A549 (cell line): ENCODE data around the gene CD96. TPM values are rescaled to one million over a fixed set of nuclear protein-coding genes. Genes with fewer than 3 reads are reported as not detected.

Source experiments
- ATAC-seq, 2 experiments: fragments of 200-7000 bp in 1 of 2; fragments of >200 bp in 1 of 2; cut with Nextera tagmentation in 1 of 2; cut with Tn5 transposase in 1 of 2; 3 replicates each; pipeline versions ENCODE4 v1.8.0 to v1.9.1; 2018 to 2020; ENCODE audit warnings: mild to moderate bottlenecking in 1 of 2, moderate library complexity in 1 of 2
- CTCF ChIA-PET: fragments of 300-600 bp; sonication (Branson Sonifier 250); formaldehyde crosslinking; extraction: SDS; loops from one replicate; lab custom pipeline; 2021; ENCODE audit warnings: antibody characterized with exemption, inconsistent platforms; lab: Yijun Ruan, JAX
- POLR2A ChIA-PET: fragments of 350-600 bp; formaldehyde crosslinking; extraction: SDS; loops from one replicate; lab custom pipeline; 2021; ENCODE audit warnings: antibody characterized with exemption, inconsistent platforms; lab: Yijun Ruan, JAX
- DNase-seq, 2 experiments: peaks; one replicate each; pipeline versions ENCODE4 v3.0.0 to v3.0.0-alpha.2; 2011 to 2016; ENCODE audit warnings: low read depth in 1 of 2, low spot score in 1 of 2
- FAIRE-seq: peaks from 2 replicates; lab custom pipeline; 2011; peaks lifted over from hg19 to GRCh38; lab: Jason Lieb, UNC
- H3K27ac ChIP-seq, 2 experiments: fragments of >200 bp; sonication (Bioruptor Twin); formaldehyde crosslinking; 3 replicates each; pipeline ENCODE4 v1.5.1; 2016 to 2017
- H3K4me1 ChIP-seq: fragments of >200 bp; sonication (Bioruptor Twin); formaldehyde crosslinking; 3 replicates; pipeline ENCODE4 v1.6.1; 2016
- H3K4me2 ChIP-seq: fragments of >200 bp; sonication (Bioruptor Twin); formaldehyde crosslinking; 3 replicates; pipeline ENCODE4 v1.6.1; 2016
- H3K4me3 ChIP-seq: fragments of >200 bp; sonication (Bioruptor Twin); formaldehyde crosslinking; 3 replicates; pipeline ENCODE4 v1.5.1; 2016
- H3K9me3 ChIP-seq: fragments of >200 bp; sonication (Bioruptor Twin); formaldehyde crosslinking; 3 replicates; pipeline ENCODE4 v1.6.1; 2016
- BHLHE40 ChIP-seq: IDR thresholded peaks from 2 replicates; pipeline ENCODE4 v1.6.1; 2012; ENCODE audit warnings: low read depth, low read length, inconsistent platforms
- CHD4 ChIP-seq: fragments of 200-600 bp; sonication (generic); IDR thresholded peaks from 2 replicates; pipeline ENCODE4 v1.6.1; 2016; ENCODE audit warnings: antibody characterized with exemption, mild to moderate bottlenecking, borderline replicate concordance
- ELK1 ChIP-seq: fragments of 150-350 bp; IDR thresholded peaks from 2 replicates; pipeline ENCODE4 v1.6.1; 2014; ENCODE audit warnings: low read depth, mild to moderate bottlenecking, low read length
- FOXS1 ChIP-seq: fragments of 250-450 bp; sonication (Bioruptor Pico); IDR thresholded peaks from 2 replicates; pipeline ENCODE4 v1.5.0; 2020; ENCODE audit warnings: mild to moderate bottlenecking, moderate library complexity
- GATA3 ChIP-seq: IDR thresholded peaks from 2 replicates; pipeline ENCODE4 v1.6.1; 2012; ENCODE audit warnings: borderline replicate concordance
- HDAC2 ChIP-seq: fragments of 200-600 bp; sonication (generic); IDR thresholded peaks from 2 replicates; pipeline ENCODE4 v1.6.1; 2016
- HOXA7 ChIP-seq: fragments of 250-450 bp; sonication (Bioruptor Pico); IDR thresholded peaks from 2 replicates; pipeline ENCODE4 v1.5.0; 2020; ENCODE audit warnings: mild to moderate bottlenecking, moderate library complexity
- JUNB ChIP-seq: fragments of >200 bp; sonication (Bioruptor Twin); formaldehyde crosslinking; IDR thresholded peaks from 2 replicates; pipeline ENCODE4 v1.6.1; 2016
- KDM1A ChIP-seq: fragments of 200-600 bp; sonication (generic); IDR thresholded peaks from 2 replicates; pipeline ENCODE4 v1.6.1; 2016; ENCODE audit warnings: low read depth, mild to moderate bottlenecking
- MAZ ChIP-seq: fragments of 150-350 bp; IDR thresholded peaks from 2 replicates; pipeline ENCODE4 v1.6.1; 2014; ENCODE audit warnings: antibody characterized with exemption, low read depth, low read length, borderline replicate concordance
- MYC ChIP-seq: IDR thresholded peaks from 2 replicates; pipeline ENCODE4 v1.6.1; 2012; ENCODE audit warnings: mild to moderate bottlenecking, inconsistent platforms, low read length, improper control_type of control experiment, borderline replicate concordance
- NPAS2 ChIP-seq: fragments of 250-450 bp; sonication (Bioruptor Pico); IDR thresholded peaks from 2 replicates; pipeline ENCODE4 v1.8.0; 2022; ENCODE audit warnings: mild to moderate bottlenecking, moderate library complexity, borderline replicate concordance
- PHF8 ChIP-seq: fragments of 200-600 bp; sonication (generic); IDR thresholded peaks from 2 replicates; pipeline ENCODE4 v1.6.1; 2016; ENCODE audit warnings: low read depth, mild to moderate bottlenecking, antibody characterized with exemption, moderate library complexity, borderline replicate concordance
- POLR2AphosphoS2 ChIP-seq: conservative IDR thresholded peaks from 2 replicates; pipeline ENCODE4 v1.6.1; 2012; ENCODE audit warnings: low read length, improper control_type of control experiment, inconsistent platforms
- RAD21 ChIP-seq, 2 experiments: fragments of >200 bp in 1 of 2; sonication (Bioruptor Twin) in 1 of 2; formaldehyde crosslinking in 1 of 2; IDR thresholded peaks in 1 of 2; conservative IDR thresholded peaks in 1 of 2; 2 replicates in 1 of 2; 3 replicates in 1 of 2; pipeline ENCODE4 v1.6.1; 2012 to 2018; ENCODE audit warnings: inconsistent platforms in 1 of 2
- RCOR1 ChIP-seq: fragments of 150-350 bp; IDR thresholded peaks from 2 replicates; pipeline ENCODE4 v1.6.1; 2014; ENCODE audit warnings: antibody characterized with exemption, low read length, low read depth
- SMC3 ChIP-seq: fragments of >200 bp; sonication (Bioruptor Twin); formaldehyde crosslinking; IDR thresholded peaks from 3 replicates; pipeline ENCODE4 v1.6.1; 2018; ENCODE audit warnings: inconsistent platforms
- ZC3H11A ChIP-seq: fragments of 450-650 bp; IDR thresholded peaks from 2 replicates; pipeline ENCODE4 v1.6.1; 2014; ENCODE audit warnings: antibody characterized with exemption, mild to moderate bottlenecking
- ZNF302 ChIP-seq: fragments of 250-450 bp; sonication (Bioruptor Pico); IDR thresholded peaks from 2 replicates; pipeline ENCODE4 v1.9.0; 2021; ENCODE audit warnings: inconsistent platforms, mild to moderate bottlenecking, moderate library complexity
- WGBS: methylation state at CpG from one replicate; pipeline ENCODE4 v1.1.6; 2017; ENCODE audit errors: missing lambda C conversion rate; 5-methylcytosine and 5-hydroxymethylcytosine counted together
- polyA plus RNA-seq, 4 experiments: library from polyadenylated mRNA; depleted of rRNA in 3 of 4; stranded (reverse); fragments of >200 nt; fragmentation: RNase III in 1 of 4; extraction: RNeasy Plus Mini Kit Qiagen cat#74134 plus additional on column Dnase treatment in 1 of 4; gene quantifications; 2 replicates in 3 of 4; 3 replicates in 1 of 4; pipeline ENCODE4 v1.2.3, GENCODE V29; 2011 to 2017
- TF ChIP-seq, protein P1 (sequence below): fragments of 200-600 bp; sonication (generic); IDR thresholded peaks from 2 replicates; pipeline ENCODE4 v1.6.1; 2016; ENCODE audit warnings: antibody characterized with exemption, mild to moderate bottlenecking, moderate library complexity
- TF ChIP-seq, protein P2 (sequence below): IDR thresholded peaks from 2 replicates; pipeline ENCODE4 v1.6.1; 2012; ENCODE audit warnings: low read depth, borderline replicate concordance
- TF ChIP-seq, protein P3 (sequence below): fragments of 450-650 bp; IDR thresholded peaks from 2 replicates; pipeline ENCODE4 v1.6.1; 2014; ENCODE audit warnings: antibody characterized with exemption

Gene CD96
- polyA plus RNA-seq, 2 of the 4 experiments (the other 2 are of a cell fraction) = not detected

- TF ChIP-seq FOXS1 (CRISPR knock-in tag) = no peak
- no peak for TF ChIP-seq RCOR1
- TF ChIP-seq, protein P1, sequence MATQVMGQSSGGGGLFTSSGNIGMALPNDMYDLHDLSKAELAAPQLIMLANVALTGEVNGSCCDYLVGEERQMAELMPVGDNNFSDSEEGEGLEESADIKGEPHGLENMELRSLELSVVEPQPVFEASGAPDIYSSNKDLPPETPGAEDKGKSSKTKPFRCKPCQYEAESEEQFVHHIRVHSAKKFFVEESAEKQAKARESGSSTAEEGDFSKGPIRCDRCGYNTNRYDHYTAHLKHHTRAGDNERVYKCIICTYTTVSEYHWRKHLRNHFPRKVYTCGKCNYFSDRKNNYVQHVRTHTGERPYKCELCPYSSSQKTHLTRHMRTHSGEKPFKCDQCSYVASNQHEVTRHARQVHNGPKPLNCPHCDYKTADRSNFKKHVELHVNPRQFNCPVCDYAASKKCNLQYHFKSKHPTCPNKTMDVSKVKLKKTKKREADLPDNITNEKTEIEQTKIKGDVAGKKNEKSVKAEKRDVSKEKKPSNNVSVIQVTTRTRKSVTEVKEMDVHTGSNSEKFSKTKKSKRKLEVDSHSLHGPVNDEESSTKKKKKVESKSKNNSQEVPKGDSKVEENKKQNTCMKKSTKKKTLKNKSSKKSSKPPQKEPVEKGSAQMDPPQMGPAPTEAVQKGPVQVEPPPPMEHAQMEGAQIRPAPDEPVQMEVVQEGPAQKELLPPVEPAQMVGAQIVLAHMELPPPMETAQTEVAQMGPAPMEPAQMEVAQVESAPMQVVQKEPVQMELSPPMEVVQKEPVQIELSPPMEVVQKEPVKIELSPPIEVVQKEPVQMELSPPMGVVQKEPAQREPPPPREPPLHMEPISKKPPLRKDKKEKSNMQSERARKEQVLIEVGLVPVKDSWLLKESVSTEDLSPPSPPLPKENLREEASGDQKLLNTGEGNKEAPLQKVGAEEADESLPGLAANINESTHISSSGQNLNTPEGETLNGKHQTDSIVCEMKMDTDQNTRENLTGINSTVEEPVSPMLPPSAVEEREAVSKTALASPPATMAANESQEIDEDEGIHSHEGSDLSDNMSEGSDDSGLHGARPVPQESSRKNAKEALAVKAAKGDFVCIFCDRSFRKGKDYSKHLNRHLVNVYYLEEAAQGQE = no peak
- TF ChIP-seq MAZ = no peak
- no peak for TF ChIP-seq CHD4
- no peak for TF ChIP-seq ZC3H11A
- no peak for TF ChIP-seq ZNF302 (CRISPR knock-in tag)
- no peak for TF ChIP-seq KDM1A
- TF ChIP-seq BHLHE40 = no peak
- no peak for TF ChIP-seq POLR2AphosphoS2
- TF ChIP-seq, protein P2, sequence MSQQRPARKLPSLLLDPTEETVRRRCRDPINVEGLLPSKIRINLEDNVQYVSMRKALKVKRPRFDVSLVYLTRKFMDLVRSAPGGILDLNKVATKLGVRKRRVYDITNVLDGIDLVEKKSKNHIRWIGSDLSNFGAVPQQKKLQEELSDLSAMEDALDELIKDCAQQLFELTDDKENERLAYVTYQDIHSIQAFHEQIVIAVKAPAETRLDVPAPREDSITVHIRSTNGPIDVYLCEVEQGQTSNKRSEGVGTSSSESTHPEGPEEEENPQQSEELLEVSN = no peak
- POLR2A ChIA-PET = no interaction called here
- Histone ChIP-seq H3K4me2 (no peak overlapping the region), H3K27ac (no peak overlapping the region), H3K4me1 (peaks cover 43% of the 10 kb centered on the region), H3K4me3 (no peak overlapping the region), H3K9me3 (no peaks in the 10 kb centered on the region)
- ATAC-seq (no peak), FAIRE-seq (peak; percentile 18), DNase-seq (no peak)
- CTCF ChIA-PET = interaction anchor here (0.7 to 1.2 kb wide), 2 partner anchors 13 to 96 kb away, joined by 3 read pairs; no protein-coding TSS in a partner anchor
- WGBS = 8% methylated on average over 1 of the region's 1 CpG
Observed at GRCh38 chr3:111598139-111598538, 56.1 kb downstream of the CD96 start.

DNA sequence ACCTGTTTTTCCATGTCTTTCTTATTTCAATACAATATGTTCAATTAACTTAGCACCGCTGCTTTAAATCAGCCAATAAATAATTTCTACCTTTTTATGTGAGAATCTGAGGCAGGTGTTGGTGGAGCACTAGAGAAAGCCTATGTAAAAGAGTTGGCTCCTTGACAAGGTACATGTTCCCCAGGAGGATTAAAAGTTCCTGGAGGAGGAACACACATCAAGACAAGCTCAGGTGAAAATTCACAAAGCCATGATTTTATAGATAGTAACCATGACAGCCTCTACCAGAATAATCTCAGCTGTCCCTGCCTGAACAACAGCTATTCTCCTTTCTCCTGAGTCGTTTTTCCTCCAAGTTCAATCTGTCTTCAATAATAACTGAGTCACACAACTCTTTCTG is 56.6 kb downstream of the CD96 start:
- Histone ChIP-seq H3K4me2 (no peak overlapping the region), H3K27ac (no peak overlapping the region), H3K9me3 (no peaks in the 10 kb centered on the region), H3K4me1 (peaks cover 39% of the 10 kb centered on the region), H3K4me3 (no peak overlapping the region)
- DNase-seq (no peak), FAIRE-seq (no peak), ATAC-seq (no peak)
- CTCF ChIA-PET = interaction anchor here (0.6 to 1.7 kb wide), 4 partner anchors 13 to 96 kb away, joined by 3 to 6 read pairs (median 3); no protein-coding TSS in a partner anchor
- POLR2A ChIA-PET = no interaction called here
- TF ChIP-seq HOXA7 (CRISPR knock-in tag) = no peak
- TF ChIP-seq, protein P3, sequence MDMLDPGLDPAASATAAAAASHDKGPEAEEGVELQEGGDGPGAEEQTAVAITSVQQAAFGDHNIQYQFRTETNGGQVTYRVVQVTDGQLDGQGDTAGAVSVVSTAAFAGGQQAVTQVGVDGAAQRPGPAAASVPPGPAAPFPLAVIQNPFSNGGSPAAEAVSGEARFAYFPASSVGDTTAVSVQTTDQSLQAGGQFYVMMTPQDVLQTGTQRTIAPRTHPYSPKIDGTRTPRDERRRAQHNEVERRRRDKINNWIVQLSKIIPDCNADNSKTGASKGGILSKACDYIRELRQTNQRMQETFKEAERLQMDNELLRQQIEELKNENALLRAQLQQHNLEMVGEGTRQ = no peak
- no peak for TF ChIP-seq POLR2AphosphoS2
- TF ChIP-seq ZC3H11A = no peak
- no peak for TF ChIP-seq GATA3
- no peak for TF ChIP-seq HDAC2
- no peak for TF ChIP-seq ELK1
- 68% methylated on average over 2 of the region's 2 CpGs for WGBS

GRCh38 chr3:111601810-111602209 is 59.8 kb downstream of the CD96 start:
- peak overlapping the region; percentile 20 to 30; a peak in 2 of 6 replicates for H3K27ac ChIP-seq
- H3K9me3 ChIP-seq = no peaks in the 10 kb centered on the region
- peak overlapping the region; percentile 63 for H3K4me2 ChIP-seq
- FAIRE-seq (no peak), DNase-seq (peak in 1 of 2 experiments; percentile 53), ATAC-seq (peak; percentile 47 to 77)
- H3K4me1 ChIP-seq = peaks cover 30% of the 10 kb centered on the region
- ChIA-PET CTCF (interaction anchor here (1.1 to 1.6 kb wide), 4 partner anchors 10 to 24 kb away, joined by 3 to 4 read pairs (median 4); no protein-coding TSS in a partner anchor), POLR2A (no interaction called here)
- no peak overlapping the region for H3K4me3 ChIP-seq
- TF ChIP-seq MYC (0 out of 2 replicates have a peak, but pooled peaks have one; percentile 32), PHF8 (no peak), RAD21 (conservative IDR thresholded peaks at IDR 0.05 in 1 of 2, IDR thresholded peaks at IDR 0.05 in 1 of 2) (0 out of 5 replicates have a peak, but pooled peaks of 1 of the 2 experiments have one; percentile 13), KDM1A (no peak), ZNF302 (CRISPR knock-in tag) (no peak), NPAS2 (CRISPR knock-in tag) (no peak), SMC3 (peak; percentile 9; the same call in 1 of the 3 replicates), JUNB (peak; percentile 54)
- TF ChIP-seq, all 56 proteins: peak for 4
- 3% methylated on average over 4 of the region's 4 CpGs for WGBS
